ENCODE results near the gene ADCY9. TPM values are rescaled to one million over a fixed set of nuclear protein-coding genes. Genes with fewer than 3 reads are reported as not detected.
"Not testable (repeated sequence)": the region's sequence is repeated elsewhere in the genome, so short reads cannot be mapped to it uniquely, and the experiment has no call there.

Gene ADCY9
- polyA plus RNA-seq, 2 of the 4 experiments (the other 2 are of a cell fraction): 6.2 to 7.6 TPM

- no peak overlapping the region for H3K4me3 ChIP-seq
- ChIA-PET POLR2A (no interaction called here), CTCF (interaction anchor here (0.6 to 2.6 kb wide), 4 partner anchors 30 to 263 kb away, joined by 3 to 7 read pairs (median 4); no protein-coding TSS in a partner anchor)
- TF ChIP-seq HMGXB4 (CRISPR knock-in tag; IDR thresholded peaks at IDR 0.05; ENCODE audit: borderline replicate concordance) (no peak), MAZ (IDR thresholded peaks at IDR 0.05; ENCODE audit: borderline replicate concordance, low read depth, low read length) (no peak), ZFP36 (IDR thresholded peaks at IDR 0.05; ENCODE audit: borderline replicate concordance, partially characterized antibody) (no peak), EHMT2 (IDR thresholded peaks at IDR 0.05; ENCODE audit: low read depth) (no peak), EHF (CRISPR knock-in tag; IDR thresholded peaks at IDR 0.05) (no peak), RARB (CRISPR knock-in tag; IDR thresholded peaks at IDR 0.05) (no peak), TP53 (CRISPR knock-in tag; IDR thresholded peaks at IDR 0.05) (no peak), BHLHE40 (IDR thresholded peaks at IDR 0.05; ENCODE audit: low read depth, low read length) (no peak), KDM5A (IDR thresholded peaks at IDR 0.05) (no peak), PHF8 (IDR thresholded peaks at IDR 0.05; ENCODE audit: borderline replicate concordance, low read depth) (no peak), RCOR1 (IDR thresholded peaks at IDR 0.05; ENCODE audit: low read depth, low read length) (no peak), CEBPB (IDR thresholded peaks at IDR 0.05) (no peak), NFE2L2 (conservative IDR thresholded peaks at IDR 0.05; ENCODE audit: low read length) (no peak), GATA3 (IDR thresholded peaks at IDR 0.05; ENCODE audit: borderline replicate concordance) (no peak)
- H3K27ac ChIP-seq: no peak overlapping the region
- no peak overlapping the region for H3K4me2 ChIP-seq
- no peak for FAIRE-seq
- no peak for DNase-seq (ENCODE audit: low read depth in 1 of 2, low spot score in 1 of 2)
- no peak for ATAC-seq
- WGBS (ENCODE audit: missing lambda C conversion rate): 71% methylated on average over 13 of the region's 13 CpGs
- H3K9me3 ChIP-seq: no peaks in the 10 kb centered on the region
- no peaks in the 10 kb centered on the region for H3K4me1 ChIP-seq
These were observed 42.2 kb upstream of the ADCY9 start for GRCh38 chr16:4158143-4159093.

GRCh38 chr16:4157376-4157825 lies 41.2 kb upstream of the ADCY9 start:
- FAIRE-seq (no peak), ATAC-seq (no peak), DNase-seq (ENCODE audit: low read depth in 1 of 2, low spot score in 1 of 2) (no peak)
- 87% methylated on average over 4 of the region's 4 CpGs for WGBS (ENCODE audit: missing lambda C conversion rate)
- Histone ChIP-seq H3K27ac (no peak overlapping the region), H3K9me3 (no peaks in the 10 kb centered on the region), H3K4me2 (no peak overlapping the region), H3K4me1 (no peaks in the 10 kb centered on the region), H3K4me3 (no peak overlapping the region)
- no peak for TF ChIP-seq HOXB13 (CRISPR knock-in tag; IDR thresholded peaks at IDR 0.05; ENCODE audit: low read depth)
- TF ChIP-seq POLR2AphosphoS2 (conservative IDR thresholded peaks at IDR 0.05; ENCODE audit: low read length): no peak
- TF ChIP-seq CHD4 (IDR thresholded peaks at IDR 0.05; ENCODE audit: borderline replicate concordance): no peak
- no peak for TF ChIP-seq GATA3 (IDR thresholded peaks at IDR 0.05; ENCODE audit: borderline replicate concordance)
- TF ChIP-seq POLR2A (IDR thresholded peaks at IDR 0.05; ENCODE audit: low read length): no peak
- no peak for TF ChIP-seq KDM1A (IDR thresholded peaks at IDR 0.05; ENCODE audit: low read depth)
- no peak for TF ChIP-seq KDM5A (IDR thresholded peaks at IDR 0.05)
- no peak for TF ChIP-seq FOSL2 (IDR thresholded peaks at IDR 0.05)
- TF ChIP-seq FOSL2 (CRISPR knock-in tag; IDR thresholded peaks at IDR 0.05): no peak
- no peak for TF ChIP-seq NR3C1 (IDR thresholded peaks at IDR 0.05)
- ChIA-PET CTCF (interaction anchor here (0.6 to 2.6 kb wide), 4 partner anchors 12 to 174 kb away, joined by 3 to 7 read pairs (median 4); no protein-coding TSS in a partner anchor), POLR2A (no interaction called here)

- H3K27ac ChIP-seq; DNase-seq (ENCODE audit: low read depth in 1 of 2, low spot score in 1 of 2); ATAC-seq; POLR2A ChIA-PET; H3K9me3 ChIP-seq; H3K4me1 ChIP-seq; FAIRE-seq; H3K4me3 ChIP-seq; H3K4me2 ChIP-seq: not testable (repeated sequence)
- 19% methylated on average over 3 of the region's 3 CpGs for WGBS (ENCODE audit: missing lambda C conversion rate)
- CTCF ChIA-PET: interaction anchor here (0.6 to 2.6 kb wide), 3 partner anchors 11 to 97 kb away, joined by 3 to 7 read pairs (median 3); no protein-coding TSS in a partner anchor
These were observed 40.3 kb upstream of the ADCY9 start for GRCh38 chr16:4156503-4156902.

GRCh38 chr16:4153364-4153763 lies 37.1 kb upstream of the ADCY9 start:
- H3K4me1 ChIP-seq; POLR2A ChIA-PET; H3K4me2 ChIP-seq; H3K27ac ChIP-seq; DNase-seq (ENCODE audit: low read depth in 1 of 2, low spot score in 1 of 2); FAIRE-seq; H3K9me3 ChIP-seq; H3K4me3 ChIP-seq; ATAC-seq: not testable (repeated sequence)
- CTCF ChIA-PET: interaction anchor here (0.9 kb wide), 1 partner anchor 22 kb away, joined by 4 read pairs; no protein-coding TSS in a partner anchor
- 75% methylated on average over 13 of the region's 13 CpGs for WGBS (ENCODE audit: missing lambda C conversion rate)

All from A549 (cell line).